Uterus (tissue), 2 donors: ENCODE results near the gene GMPR.

Source experiments
- POLR2A ChIP-seq, 2 donors: fragments of 450-650 bp; IDR thresholded peaks; one replicate each; pipeline ENCODE4 v1.6.1; 2016; ENCODE audit warnings: antibody characterized with exemption in 2 of 2, mild to moderate bottlenecking in 1 of 2, moderate library complexity in 1 of 2
- TF ChIP-seq, protein P1 (sequence below), 4 experiments: fragments of 200-600 bp in 2 of 4; fragments of 450-650 bp in 2 of 4; sonication (generic) in 2 of 4; IDR thresholded peaks; one replicate each; pipeline ENCODE4 v1.5.1; 2016 to 2019; ENCODE audit warnings: antibody characterized with exemption in 4 of 4, mild to moderate bottlenecking in 2 of 4, moderate library complexity in 1 of 4

DNA sequence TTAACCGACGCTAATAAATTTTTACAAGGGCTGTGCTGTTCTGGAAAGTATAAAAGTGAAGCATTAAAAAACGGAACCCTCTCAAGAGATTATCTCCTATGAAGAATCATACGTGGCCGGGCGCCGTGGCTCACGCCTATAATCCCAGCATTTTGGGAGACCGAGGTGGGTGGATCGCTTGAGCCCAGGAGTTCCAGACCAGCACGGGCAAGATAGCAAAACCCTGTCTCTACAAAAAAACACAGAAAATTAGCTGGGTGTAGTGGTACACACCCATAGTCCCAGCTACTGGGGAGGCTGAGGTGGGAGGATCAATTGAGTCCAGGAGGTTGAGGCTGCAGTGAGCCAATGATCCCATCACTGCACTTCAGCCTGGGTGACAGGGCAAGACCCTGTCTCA, 83.4 kb downstream of the GMPR start:
- TF ChIP-seq, protein P1, sequence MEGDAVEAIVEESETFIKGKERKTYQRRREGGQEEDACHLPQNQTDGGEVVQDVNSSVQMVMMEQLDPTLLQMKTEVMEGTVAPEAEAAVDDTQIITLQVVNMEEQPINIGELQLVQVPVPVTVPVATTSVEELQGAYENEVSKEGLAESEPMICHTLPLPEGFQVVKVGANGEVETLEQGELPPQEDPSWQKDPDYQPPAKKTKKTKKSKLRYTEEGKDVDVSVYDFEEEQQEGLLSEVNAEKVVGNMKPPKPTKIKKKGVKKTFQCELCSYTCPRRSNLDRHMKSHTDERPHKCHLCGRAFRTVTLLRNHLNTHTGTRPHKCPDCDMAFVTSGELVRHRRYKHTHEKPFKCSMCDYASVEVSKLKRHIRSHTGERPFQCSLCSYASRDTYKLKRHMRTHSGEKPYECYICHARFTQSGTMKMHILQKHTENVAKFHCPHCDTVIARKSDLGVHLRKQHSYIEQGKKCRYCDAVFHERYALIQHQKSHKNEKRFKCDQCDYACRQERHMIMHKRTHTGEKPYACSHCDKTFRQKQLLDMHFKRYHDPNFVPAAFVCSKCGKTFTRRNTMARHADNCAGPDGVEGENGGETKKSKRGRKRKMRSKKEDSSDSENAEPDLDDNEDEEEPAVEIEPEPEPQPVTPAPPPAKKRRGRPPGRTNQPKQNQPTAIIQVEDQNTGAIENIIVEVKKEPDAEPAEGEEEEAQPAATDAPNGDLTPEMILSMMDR (IDR thresholded peaks at IDR 0.05), result no peak
- no peak for TF ChIP-seq POLR2A (IDR thresholded peaks at IDR 0.05)
